Fibroblast of peridontal ligament (primary cell): ENCODE measurements around the gene ALPI.

ENCODE experiments used
- DNase-seq: peaks from one replicate; pipeline ENCODE4 v3.0.0-alpha.2; 2010; ENCODE audit errors: extremely low read depth

The ALPI gene

DNA sequence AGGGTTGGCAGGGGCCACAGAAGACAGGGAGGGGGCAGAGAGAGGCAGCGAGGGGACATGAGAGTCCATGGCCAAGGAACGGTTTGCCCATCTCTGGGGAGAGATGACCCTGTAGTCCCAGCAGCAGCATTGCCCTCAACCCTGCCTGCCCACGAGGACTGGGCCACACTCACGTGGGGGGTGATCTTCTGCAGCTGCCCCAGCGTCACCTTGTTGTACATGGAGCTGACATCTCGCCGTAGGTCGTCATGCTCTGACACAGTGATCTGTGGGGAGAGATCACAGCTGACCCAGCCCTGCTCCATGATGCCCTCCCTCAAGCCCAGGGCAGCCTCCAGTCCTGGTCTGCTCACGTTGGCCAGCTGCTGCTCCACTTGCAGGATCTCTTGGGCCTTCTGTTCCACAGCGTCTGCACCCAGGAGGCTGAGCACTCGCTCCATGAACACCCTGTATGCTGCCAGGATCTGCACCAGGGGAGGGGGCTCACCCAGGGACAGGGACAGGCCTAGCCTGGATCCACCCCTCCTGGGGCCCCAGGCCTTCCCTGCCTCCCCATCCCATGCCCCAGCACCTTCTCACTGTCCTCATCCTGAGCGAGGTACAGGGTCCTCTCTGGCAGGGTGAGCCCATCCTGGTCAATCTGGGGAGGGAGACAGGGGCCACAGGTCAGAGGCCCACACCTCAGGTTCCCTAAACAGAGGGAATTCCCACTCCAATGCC is 28.8 kb downstream of the ALPI start:
- DNase-seq = no peak

DNA sequence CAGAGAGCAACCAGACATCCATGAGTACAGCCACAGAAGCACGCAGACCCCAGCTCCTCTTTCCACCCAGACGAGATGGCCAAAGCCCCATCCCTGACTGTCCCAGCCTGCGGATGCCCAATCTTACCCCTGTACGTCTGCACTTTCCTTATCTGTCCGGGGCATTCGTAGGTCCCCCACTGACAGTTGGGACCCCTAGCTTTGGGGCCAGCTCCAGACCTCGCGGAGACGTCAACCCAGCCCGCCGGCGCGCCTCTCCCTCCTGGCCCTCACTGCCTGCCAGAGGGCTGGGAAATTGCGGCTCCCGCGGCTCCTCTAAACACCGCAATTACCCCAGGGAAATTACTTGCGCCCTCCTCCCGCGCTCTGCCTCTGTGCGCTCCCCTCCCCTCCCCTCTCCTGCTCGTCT is 29.4 kb downstream of the ALPI start:
- DNase-seq = no peak

DNA sequence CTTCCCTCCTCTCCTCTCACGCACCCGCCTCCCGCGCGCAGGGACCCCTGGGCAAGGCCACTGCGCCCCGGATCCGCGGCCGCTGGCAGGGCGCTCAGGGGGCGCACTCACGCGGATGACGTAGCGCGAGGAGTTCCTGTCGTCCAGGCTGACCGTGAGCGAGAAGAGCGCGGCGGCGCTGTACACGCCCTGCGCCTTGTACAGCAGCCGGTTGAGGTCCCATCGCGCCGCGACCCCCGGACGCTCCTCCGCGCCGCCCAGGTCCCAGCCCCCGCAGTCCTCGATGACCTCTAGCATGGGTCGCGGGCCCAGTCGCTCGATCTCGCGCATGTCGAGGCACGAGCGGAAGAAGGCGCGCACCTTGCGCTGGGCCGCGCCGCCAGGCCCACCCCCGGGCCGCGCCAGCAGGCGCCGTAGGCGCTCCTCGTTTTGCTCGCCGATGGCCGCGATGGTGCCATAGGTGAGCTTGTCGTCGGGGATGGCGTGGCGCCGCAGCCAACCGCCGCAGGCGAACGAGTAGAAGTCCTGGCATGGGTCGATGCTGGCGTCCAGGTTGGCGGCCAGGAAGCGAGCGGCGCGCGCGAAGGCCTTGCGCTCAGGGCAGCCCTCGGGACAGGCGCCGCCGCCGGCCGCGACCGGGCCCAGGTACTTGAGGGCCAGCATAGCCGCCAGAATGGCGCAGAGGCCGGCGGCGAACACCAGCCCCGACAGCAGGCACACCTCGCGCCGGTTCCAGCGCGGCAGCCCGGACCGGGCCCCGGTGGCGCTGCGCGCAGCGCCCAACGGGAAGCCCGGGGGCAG is 30.0 kb downstream of the ALPI start:
- no peak for DNase-seq

DNA sequence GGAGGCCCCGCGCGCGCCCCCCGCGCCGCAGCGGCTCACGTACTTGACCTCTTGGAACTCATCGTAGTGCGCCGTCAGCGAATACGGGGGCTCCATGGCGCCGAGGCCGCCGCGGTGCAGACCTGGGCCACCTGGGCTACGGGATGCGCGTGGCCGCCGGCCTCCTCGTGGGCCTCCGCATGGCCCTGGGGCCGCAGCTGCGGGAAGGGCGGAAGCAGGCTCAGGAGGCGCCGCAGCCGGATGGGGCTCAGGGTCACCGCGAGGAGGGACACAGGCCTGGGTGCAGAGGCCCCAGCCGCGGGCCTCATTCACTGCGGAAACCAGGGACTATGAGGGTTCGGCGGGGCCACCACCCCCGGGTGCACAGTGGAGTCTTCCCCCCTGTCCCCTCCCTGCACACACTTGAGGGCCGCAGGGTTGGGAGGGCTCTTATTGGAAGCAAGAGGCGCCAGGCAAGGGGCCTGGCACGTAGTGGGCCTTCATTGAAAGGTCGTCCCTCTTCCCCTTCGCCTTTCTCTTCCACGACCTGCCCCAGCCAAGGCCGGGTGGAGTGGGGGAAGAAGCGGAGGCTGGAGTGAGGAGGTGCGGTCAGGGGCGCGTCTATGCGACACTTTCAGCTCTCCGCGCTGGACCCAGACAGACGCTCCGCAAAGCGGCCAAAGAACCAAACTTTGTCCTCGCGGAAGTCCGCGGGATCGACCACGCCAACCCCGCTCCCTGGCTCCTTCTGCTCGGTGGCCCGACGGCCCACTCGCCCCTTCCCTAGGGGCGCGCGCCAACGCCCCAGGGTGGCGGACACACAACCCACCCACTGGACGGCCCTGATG is 30.8 kb downstream of the ALPI start:
- no peak for DNase-seq

DNA sequence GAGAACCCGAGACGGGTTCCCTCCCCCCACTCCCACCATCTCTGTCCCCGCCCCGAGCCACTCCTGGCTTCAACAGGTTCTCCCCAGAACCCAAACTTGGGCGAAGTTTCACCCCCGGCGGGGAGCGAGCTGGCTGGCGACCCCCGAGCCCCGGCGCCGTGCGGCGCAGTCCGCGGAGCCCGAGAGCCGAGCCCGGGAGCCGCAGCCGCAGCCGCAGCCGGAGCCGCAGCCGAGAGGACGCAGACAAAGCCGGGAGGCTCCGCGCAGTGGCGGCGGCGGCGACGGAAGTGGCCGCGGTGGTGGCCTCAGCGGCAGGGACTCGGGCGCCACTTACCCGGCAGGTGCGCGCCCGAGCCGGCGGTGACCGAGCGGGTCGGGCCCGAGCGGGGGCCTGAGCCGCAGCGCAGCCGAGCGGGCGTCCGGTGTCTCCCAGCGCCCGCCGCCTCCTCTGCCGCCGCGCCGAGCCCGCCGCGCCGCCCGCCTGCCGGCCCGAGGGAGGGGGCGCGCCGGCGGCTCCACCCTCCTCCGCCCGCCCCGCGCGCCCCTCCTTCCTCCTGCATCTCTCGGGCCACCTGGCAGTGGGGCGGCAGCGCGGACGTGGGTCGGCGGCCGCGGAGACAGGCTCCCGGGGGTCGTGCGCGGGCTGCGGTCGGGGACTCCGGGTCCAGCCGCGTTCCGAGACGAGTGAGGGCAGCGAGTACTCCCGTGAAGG is 31.6 kb downstream of the ALPI start, which contains the start of gene ECEL1:
ECEL1 (minus strand) TSS at position 450 of the 712 bp plus-strand sequence. CDS start 1,181 bp downstream, outside the sequence.
- DNase-seq = no peak

DNA sequence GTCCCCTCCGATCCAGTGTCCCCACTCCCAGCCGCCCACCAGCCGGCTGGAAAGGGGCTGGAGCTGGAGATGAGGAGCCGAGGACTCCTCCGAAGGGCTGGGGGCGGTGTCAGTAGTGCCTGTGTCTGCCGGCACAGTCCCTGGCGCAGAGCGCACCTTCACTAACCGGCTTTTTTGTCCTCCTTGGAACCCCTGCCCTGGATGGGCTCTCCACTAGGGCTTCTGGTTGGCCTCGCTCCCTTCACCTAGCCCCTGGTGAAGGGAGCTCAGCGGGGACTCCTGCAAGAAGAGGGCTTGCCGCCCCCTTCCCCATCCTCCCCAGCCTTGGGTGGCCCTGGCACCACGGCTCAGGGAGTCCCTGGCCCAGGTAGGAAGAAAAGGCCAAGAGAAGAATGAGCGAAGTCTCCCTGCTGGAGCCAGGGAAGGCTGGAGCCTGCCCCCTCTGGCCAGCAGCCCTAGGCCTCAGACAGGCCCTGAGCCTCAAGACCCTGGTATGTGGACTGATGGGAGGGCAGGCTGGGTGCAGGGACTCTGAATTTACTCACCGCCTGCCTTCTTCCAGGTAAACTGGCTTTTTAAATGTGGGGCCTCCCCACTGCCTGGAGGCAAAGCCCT is 32.3 kb downstream of the ALPI start:
- DNase-seq = no peak

DNA sequence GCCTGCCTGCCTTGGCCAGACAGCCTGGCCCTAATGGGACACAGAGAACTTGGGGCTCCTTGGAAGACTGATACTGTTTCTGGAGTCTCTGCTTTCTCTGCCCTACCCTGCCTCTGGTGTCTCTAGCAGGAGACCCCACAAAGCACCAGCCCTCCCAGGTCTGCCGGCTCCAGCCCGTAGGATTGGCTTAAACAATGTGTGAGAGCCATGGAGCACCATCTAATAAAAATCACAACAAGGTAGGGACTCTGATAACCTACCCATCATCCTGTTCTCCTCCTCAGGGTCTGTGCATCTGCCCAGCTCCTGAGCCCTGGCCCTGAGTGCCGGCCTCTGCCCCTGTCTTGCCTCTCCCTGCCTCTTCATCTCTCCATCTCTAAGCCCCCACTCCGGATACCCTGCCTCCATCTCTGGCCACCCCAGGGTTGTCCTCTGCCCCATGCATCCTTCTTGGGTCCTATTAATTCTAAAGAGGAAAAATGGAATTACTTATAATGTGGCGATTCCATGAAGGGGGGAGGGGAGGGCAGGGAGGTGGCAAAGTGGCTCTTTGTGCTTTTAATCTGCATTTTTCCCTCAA is 32.9 kb downstream of the ALPI start:
- no peak for DNase-seq

DNA sequence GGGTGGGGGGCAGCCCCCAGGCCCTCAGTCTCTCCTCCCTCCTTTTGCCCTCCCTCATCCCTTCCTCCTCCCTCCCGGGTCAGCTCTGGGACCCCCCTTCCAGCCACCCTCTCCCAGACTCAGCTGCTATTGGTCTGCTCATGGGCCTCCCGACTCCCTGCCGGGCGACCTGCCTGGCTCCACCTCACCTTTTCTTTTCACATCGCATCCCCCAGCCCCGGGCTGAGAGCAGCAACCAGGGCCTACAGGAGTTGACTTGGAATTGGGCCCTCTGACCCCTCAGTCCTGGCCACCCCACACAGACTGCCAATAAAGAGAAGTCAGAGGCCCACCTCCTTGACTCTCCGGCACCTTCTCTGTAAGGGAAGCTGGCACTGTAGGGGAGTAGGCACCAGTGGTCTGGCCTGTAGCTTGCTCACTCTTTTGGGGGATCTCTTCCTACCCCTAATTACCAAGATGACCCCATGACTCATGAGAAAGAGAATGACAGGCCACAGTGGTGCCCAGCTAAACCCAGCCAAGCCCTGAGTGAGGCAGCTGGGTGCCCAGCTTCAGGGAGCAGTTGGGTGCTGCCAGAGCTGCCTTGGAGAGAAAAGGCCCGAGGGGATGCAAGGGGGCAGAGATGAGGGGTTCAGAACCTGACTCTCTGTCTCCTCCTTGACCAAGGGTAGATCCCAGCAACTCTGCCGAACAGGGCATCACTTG is 33.7 kb downstream of the ALPI start:
- DNase-seq = no peak

DNA sequence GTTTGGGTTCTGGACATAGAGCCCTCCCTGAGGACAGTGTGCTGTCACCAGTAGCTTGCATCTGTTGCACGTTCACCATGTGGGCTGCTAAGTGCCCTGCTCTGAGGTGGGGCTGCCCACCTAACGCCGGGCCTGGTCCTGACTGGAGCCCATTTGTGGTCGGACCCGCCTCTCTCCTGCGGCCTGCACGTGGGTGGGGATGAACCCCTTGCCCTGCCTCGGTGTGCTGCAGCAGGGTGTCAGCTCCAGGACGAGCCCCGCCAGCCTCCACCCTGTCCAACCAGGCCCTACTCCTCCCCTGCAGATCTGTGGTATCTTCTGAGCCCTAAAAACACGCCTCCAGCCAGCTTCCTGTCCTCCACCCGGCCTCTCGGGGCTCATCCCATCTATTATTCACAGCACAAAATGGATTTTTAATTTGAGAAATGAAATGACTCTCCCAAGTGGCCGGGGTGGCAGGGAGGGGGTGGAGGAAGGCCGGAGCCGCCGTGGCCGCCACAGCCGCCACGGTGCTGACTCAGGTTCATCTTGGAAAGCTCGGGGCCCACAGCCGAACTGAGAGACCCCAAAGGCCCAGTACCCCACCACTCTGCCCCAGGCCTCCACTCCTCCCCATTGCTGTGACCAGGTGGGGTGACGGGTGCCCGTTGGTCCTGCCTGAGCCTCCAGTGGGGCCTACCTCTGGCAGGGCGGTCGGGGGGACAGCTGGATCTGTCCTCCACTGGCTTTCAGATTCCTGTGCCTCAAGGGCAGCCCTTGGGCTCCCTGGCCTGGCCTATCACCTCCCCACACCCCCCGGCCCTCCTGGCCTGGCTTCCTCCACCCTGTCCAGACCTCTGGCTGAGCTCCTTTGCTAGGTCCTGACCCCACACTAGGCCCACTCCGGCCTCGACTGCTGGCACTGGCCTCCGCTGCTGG is 34.5 kb downstream of the ALPI start:
- no peak for DNase-seq

DNA sequence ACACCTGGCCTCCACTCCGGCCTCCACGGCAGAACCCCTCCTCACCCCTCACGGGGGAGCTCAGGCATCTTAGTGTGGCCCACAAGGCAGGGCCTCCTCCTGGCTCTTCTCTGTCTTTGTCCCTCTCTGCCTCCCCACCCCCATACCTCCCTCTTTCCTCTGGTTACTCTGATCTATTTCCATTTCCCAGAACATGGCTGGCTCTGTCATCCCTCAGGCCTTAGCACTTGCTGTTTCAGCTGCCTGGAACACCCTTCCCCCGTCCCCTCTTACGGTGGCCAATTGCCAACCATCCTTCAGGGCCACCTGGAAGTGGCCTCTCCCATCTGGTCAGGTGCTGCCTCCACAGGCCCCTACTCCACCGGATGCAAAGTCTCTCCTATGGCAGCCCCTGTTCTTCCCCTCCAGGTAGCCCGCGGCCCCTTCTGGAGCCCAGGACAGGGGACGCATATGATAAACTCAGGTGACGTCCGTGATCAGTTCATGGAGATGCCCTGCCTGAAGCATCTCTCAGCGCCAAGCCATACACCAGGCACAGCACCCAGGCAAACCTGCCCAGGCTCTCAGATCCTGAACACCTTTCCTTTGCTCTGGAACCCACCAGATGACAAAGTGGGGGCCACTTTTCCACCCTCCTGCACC is 35.3 kb downstream of the ALPI start:
- no peak for DNase-seq

DNA sequence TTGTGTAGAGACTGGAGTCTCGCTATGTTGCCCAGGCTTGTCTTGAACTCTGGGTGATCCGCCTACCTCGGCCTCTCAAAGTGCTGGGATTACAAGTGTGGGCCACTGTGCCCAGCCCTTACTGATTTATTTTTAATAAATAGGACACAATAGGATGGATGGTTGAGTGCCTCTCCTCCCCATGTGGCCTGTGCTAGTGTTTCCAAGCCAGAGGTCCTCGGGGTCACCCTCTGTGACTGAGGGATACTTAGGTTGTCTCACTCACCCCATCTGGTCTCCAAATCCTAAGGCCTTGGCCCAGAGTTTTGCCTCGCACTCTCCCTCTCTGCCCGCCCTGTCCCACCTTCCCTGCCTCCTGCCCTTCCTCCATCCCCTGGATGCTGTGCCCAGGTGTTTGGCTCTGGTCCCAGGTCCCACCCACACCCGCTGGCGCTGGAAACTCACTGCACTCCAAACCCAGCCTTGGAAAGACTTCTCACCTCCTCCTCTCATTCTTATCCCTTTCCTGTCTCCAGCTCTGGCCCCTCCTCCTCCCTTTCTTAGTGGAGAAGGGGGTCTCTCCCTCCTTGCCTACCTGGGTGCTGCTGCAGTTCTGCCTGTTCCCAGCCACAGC is 36.4 kb downstream of the ALPI start:
- no peak for DNase-seq

DNA sequence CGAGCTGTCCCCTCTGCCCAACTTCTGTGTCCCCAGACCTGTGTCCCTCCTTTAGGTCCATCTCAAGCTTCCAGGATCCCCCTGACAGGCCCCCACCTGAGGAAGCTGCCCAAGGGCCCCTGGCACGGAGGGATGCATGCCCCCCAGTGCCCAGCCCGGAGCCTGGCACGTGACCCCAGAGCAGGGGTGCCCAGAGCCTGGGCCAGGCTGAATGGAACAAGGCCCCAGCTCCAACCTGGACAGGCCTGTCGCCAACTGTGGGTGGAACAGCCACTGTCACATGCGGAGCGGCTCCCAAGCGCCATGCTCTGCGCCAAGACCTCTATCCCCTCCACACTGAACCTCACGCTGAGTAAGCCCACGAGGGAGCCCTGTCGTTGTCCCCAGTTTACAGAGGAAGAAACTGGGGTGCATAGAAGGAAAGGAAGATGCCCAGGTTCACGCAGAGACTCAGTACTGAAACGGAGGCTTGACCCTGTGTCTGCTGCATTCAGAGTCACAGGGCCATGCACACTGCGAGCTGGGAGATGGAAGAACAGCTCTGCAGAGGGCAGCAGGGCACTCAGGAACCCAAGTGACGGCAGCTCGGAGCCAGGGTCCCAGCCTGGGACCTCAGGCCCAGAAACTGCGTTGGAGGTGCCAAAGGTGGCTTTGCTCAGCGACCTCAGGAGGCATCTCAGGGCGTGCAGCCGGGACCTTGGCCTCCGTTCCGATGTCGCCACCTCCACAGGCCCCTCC is 37.2 kb downstream of the ALPI start:
- DNase-seq = no peak

DNA sequence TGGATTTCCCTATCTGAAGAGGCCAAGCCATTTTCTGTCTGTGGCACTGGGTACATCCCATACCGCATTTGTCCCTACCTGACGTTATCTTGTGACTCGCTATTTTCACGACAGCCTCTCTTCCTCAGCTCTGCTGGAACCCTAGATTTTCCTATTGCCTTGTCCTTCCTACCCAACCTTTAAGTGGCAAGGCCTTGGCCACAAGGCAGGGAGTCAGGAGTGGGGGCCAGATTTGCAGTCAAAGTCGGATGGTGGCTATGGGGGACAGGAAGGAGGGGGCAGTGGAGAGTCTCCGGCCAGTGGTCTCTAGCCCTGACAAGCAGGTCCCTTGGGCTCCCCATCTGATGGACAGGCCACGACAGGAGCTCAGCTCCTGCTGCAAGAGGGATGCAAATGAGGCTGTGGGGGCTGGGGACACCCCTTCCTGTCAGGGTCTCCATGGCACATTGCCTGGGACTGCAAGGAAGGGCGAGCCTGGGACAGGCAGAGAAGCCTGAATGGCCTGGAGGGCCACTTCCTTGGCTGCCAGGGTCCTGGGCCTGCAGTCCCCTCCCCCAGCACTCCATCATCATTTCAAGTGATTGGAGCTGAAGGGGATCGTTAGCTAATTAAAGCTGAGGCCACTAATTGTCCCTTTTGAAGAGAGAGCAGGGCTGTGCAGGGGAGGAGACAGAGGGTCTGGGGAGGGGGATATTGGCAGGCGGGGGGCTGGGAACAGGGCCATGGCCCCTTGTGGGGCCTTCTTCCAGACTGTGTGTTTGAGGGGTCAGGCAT is 37.9 kb downstream of the ALPI start:
- no peak for DNase-seq

DNA sequence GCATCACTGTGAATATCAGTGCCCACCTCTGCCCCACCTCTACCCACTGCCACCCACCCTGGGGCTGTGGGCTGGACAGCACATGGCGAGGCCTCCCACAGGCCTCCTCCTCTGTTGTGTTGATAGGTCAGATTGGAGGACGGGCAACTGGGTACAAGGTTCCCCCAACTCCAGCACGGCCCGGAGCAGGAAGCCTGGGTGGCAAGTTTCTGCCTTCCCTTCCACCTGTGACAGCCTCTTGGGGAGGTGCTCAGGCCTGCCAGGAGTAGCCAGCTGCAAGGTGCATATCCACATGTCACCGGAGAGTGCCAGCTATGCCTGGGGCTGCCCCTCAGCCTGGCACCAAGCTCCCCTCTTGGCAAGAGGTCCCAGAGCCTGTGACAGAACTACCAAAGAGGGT is 38.6 kb downstream of the ALPI start:
- DNase-seq = no peak

DNA sequence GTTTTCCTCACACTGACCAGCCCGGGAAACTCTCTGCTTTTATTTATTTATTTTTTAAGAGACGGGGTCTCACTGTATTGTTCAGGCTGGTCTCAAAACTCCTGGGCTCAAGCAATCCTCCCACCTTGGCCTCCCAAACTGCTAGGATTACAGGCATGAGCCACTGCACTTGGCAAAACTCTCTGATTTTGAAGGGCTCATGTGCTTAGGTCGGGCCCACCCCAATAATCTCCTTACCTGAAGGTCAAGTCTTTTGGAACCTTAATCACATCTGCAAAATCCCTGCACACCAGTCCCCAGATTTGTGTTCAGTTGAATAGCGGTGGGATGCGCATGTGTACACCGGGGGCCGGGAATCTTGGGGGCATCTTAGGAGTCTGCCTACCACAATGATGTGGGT is 39.3 kb downstream of the ALPI start:
- DNase-seq = no peak

DNA sequence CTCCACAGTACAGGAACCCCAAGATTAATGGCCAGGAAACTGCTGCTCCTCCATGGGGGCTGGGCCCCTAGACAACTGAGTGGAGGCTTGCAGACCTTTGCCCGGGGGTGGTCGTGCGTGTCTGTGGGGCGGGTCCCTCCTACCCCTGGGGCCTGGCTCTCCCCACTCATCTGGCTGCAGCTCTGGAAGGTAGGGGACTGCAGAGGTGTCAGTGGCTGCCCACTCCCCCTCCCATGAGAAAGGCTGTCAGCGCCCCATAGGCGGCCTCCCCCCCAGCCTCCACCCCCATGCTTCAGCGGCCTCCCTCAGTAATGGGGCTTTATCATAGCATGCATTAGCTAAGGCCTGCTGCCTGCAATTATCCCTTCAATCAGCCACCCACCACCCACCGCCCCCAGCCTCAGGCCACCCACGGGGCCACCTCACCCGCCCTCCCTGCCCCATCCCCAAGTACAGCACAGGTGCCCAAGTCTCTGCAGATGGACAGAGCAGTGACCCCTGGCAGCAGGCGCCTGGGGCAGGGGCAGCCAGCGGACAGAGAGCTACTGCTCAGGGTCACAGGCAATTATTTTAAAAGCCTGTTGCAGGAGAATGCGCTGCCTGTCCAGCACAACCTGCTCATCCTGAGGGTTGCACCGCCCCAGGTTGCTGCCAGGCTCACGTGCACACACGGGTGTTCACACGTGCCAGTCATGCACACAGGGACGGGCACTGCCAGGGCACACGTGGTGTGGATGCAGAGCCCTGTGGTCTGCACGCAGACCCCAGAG is 40.7 kb downstream of the ALPI start:
- DNase-seq = no peak
